ENCODE results near the gene KRT6B.

Gene KRT6B

GRCh38 chr12:52446367-52447045 is 5.4 kb downstream of the KRT6B start:
- FAIRE-seq = no peak
- no peak for DNase-seq (ENCODE audit: insufficient read length, low spot score)
- no peak for TF ChIP-seq CTCF (IDR thresholded peaks at IDR 0.05; ENCODE audit: insufficient read depth, missing control alignments)

GRCh38 chr12:52445876-52446275 is 6.1 kb downstream of the KRT6B start:
- no peak for TF ChIP-seq CTCF (IDR thresholded peaks at IDR 0.05; ENCODE audit: insufficient read depth, missing control alignments)
- DNase-seq (ENCODE audit: insufficient read length, low spot score) (no peak), FAIRE-seq (no peak)

GRCh38 chr12:52444647-52445595 is 7.0 kb downstream of the KRT6B start:
- no peak for DNase-seq (ENCODE audit: insufficient read length, low spot score)
- no peak for FAIRE-seq
- TF ChIP-seq CTCF (IDR thresholded peaks at IDR 0.05; ENCODE audit: insufficient read depth, missing control alignments) = no peak

GRCh38 chr12:52443966-52444365 is 8.0 kb downstream of the KRT6B start:
- no peak for TF ChIP-seq CTCF (IDR thresholded peaks at IDR 0.05; ENCODE audit: insufficient read depth, missing control alignments)
- DNase-seq (ENCODE audit: insufficient read length, low spot score) = no peak
- FAIRE-seq = no peak

GRCh38 chr12:52442600-52443061 is 9.3 kb downstream of the KRT6B start:
- no peak for FAIRE-seq
- no peak for TF ChIP-seq CTCF (IDR thresholded peaks at IDR 0.05; ENCODE audit: insufficient read depth, missing control alignments)
- no peak for DNase-seq (ENCODE audit: insufficient read length, low spot score)

GRCh38 chr12:52441320-52441911 is 10.5 kb downstream of the KRT6B start:
- FAIRE-seq = no peak
- TF ChIP-seq CTCF (IDR thresholded peaks at IDR 0.05; ENCODE audit: insufficient read depth, missing control alignments) = no peak
- DNase-seq (ENCODE audit: insufficient read length, low spot score) = no peak

All from D721Med (cell line).